Esophagus squamous epithelium (tissue), 5 donors: ENCODE results near the gene ZNF185. TPM values are rescaled to one million over a fixed set of nuclear protein-coding genes. Genes with fewer than 3 reads are reported as not detected.
A peak's percentile ranks its signal among the peaks of the same experiment; 100 is the strongest.

Source experiments
- DNase-seq: peaks from one replicate; lab custom pipeline; 2025; lab: John Stamatoyannopoulos, UW
- H3K27ac ChIP-seq, 4 donors: fragments of 200-600 bp; sonication (generic); one replicate each; pipeline ENCODE4 v1.5.1; 2016 to 2019; ENCODE audit warnings: mild to moderate bottlenecking in 1 of 4
- H3K27me3 ChIP-seq, 4 donors: fragments of 200-600 bp; sonication (generic); 1 replicate in 3 of 4; 2 replicates in 1 of 4; pipeline versions ENCODE4 v1.5.1 to v1.6.0; 2017 to 2021; ENCODE audit warnings: antibody characterized with exemption in 1 of 4
- H3K36me3 ChIP-seq, 3 donors: fragments of 200-600 bp; sonication (generic); one replicate each; pipeline ENCODE4 v1.5.1; 2016 to 2019
- H3K4me1 ChIP-seq, 3 donors: fragments of 200-600 bp; sonication (generic); one replicate each; pipeline ENCODE4 v1.5.1; 2017 to 2019
- H3K4me3 ChIP-seq, 4 donors: fragments of 200-600 bp; sonication (generic); 1 replicate in 3 of 4; 2 replicates in 1 of 4; pipeline ENCODE4 v1.5.1; 2016 to 2019; ENCODE audit warnings: mild to moderate bottlenecking in 2 of 4, moderate library complexity in 1 of 4
- H3K9me3 ChIP-seq, 3 donors: fragments of 200-600 bp; sonication (generic); one replicate each; pipeline ENCODE4 v1.5.1; 2016 to 2019
- POLR2A ChIP-seq, 4 donors: fragments of 450-650 bp; IDR thresholded peaks; one replicate each; pipeline ENCODE4 v1.6.1; 2017; ENCODE audit warnings: antibody characterized with exemption in 4 of 4, mild to moderate bottlenecking in 4 of 4, moderate library complexity in 3 of 4
- WGBS, 2 donors: methylation state at CpG; one replicate each; pipeline ENCODE4 v1.1.5; 2018; 5-methylcytosine and 5-hydroxymethylcytosine counted together
- intact Hi-C: fragments of 100-400 bp; cut with DNase I; formaldehyde crosslinking; loops from one replicate; pipeline ENCODE4 v1.15.0; 2022
- total RNA-seq, 4 donors: library from RNA; depleted of rRNA; stranded (reverse); fragments of >200 nt; gene quantifications; one replicate each; pipeline ENCODE4 v1.1.0, GENCODE V29; 2016
- TF ChIP-seq, protein P1 (sequence below), 6 experiments: fragments of 450-650 bp in 4 of 6; fragments of 200-600 bp in 2 of 6; sonication (generic) in 2 of 6; IDR thresholded peaks; one replicate each; pipeline ENCODE4 v1.5.1; 2016 to 2019; ENCODE audit warnings: antibody characterized with exemption in 6 of 6, mild to moderate bottlenecking in 4 of 6, moderate library complexity in 4 of 6
- donor health status: DM: yes; HTN: yes; CAD: no.

The ZNF185 gene
- total RNA-seq, 4 donors from 2014 or later = 205 to 470 (median 259) TPM

DNA sequence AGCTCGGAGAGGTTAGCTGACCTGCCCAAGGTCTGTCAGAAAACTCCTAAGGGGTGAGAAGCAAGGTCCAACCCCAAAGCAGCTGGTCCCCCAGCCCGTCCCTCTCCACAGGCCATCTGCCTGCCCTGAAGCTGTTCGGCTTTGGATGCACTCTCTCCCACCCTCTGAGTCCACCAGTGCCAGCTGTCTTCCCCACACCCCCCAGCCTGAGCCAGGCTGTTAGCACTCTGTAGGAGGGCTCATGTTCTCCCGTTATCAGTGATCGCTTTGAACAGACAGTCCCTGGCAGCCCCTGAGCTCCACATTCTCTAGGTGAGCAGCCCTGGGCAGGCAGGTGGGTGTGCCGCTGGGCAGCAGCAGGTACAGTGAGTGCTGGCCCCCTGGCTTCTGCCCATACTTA, 16.0 kb downstream of the ZNF185 start:
- peaks cover 0 to 19% (median 3%) of the 10 kb centered on the region in 3 donors for H3K4me1 ChIP-seq
- no peak overlapping the region for H3K27ac ChIP-seq
- intact Hi-C loops = no loop called here
- H3K9me3 ChIP-seq = no peaks in the 10 kb centered on the region
- WGBS, 2 donors = 83% methylated on average over 3 of the region's 6 CpGs; no CpG with 5 or more reads in 1 of the 2 donors
- TF ChIP-seq, protein P1, sequence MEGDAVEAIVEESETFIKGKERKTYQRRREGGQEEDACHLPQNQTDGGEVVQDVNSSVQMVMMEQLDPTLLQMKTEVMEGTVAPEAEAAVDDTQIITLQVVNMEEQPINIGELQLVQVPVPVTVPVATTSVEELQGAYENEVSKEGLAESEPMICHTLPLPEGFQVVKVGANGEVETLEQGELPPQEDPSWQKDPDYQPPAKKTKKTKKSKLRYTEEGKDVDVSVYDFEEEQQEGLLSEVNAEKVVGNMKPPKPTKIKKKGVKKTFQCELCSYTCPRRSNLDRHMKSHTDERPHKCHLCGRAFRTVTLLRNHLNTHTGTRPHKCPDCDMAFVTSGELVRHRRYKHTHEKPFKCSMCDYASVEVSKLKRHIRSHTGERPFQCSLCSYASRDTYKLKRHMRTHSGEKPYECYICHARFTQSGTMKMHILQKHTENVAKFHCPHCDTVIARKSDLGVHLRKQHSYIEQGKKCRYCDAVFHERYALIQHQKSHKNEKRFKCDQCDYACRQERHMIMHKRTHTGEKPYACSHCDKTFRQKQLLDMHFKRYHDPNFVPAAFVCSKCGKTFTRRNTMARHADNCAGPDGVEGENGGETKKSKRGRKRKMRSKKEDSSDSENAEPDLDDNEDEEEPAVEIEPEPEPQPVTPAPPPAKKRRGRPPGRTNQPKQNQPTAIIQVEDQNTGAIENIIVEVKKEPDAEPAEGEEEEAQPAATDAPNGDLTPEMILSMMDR (IDR thresholded peaks at IDR 0.05) = no peak
- no peak for TF ChIP-seq POLR2A (IDR thresholded peaks at IDR 0.05)
- H3K4me3 ChIP-seq = no peak overlapping the region
- peaks cover 0 to 54% (median 0%) of the 10 kb centered on the region in 3 donors for H3K36me3 ChIP-seq
- H3K27me3 ChIP-seq = no peaks in the 10 kb centered on the region
- DNase-seq = no peak

- intact Hi-C loops = no loop called here
- Histone ChIP-seq H3K27me3 (no peaks in the 10 kb centered on the region), H3K4me1 (peaks cover 0 to 3% (median 2%) of the 10 kb centered on the region in 3 donors), H3K4me3 (no peak overlapping the region), H3K27ac (no peak overlapping the region), H3K9me3 (no peaks in the 10 kb centered on the region), H3K36me3 (peaks cover 0 to 72% (median 0%) of the 10 kb centered on the region in 3 donors)
- TF ChIP-seq POLR2A (IDR thresholded peaks at IDR 0.05) = no peak
- TF ChIP-seq, protein P1 (IDR thresholded peaks at IDR 0.05) = peak in 4 of 6 experiments; percentile 23 to 45 (median 32)
- DNase-seq = no peak
- WGBS, 2 donors = 36% methylated on average over 5 of the region's 13 CpGs; no CpG with 5 or more reads in 1 of the 2 donors
Measured at GRCh38 chrX:152915541-152916241, 17.8 kb downstream of the ZNF185 start.

GRCh38 chrX:152917656-152918579, 20.1 kb downstream of the ZNF185 start:
- Histone ChIP-seq H3K9me3 (no peaks in the 10 kb centered on the region), H3K4me3 (no peak overlapping the region), H3K27ac (no peak overlapping the region), H3K36me3 (peaks cover 0 to 93% (median 0%) of the 10 kb centered on the region in 3 donors), H3K27me3 (no peaks in the 10 kb centered on the region), H3K4me1 (no peaks in the 10 kb centered on the region)
- DNase-seq = no peak
- WGBS, 2 donors = 81% methylated on average over 5 of the region's 21 CpGs; no CpG with 5 or more reads in 1 of the 2 donors
- TF ChIP-seq POLR2A (IDR thresholded peaks at IDR 0.05) = no peak
- intact Hi-C loops = no loop called here

GRCh38 chrX:152918707-152919106, 20.8 kb downstream of the ZNF185 start:
- no peaks in the 10 kb centered on the region for H3K4me1 ChIP-seq
- WGBS, 2 donors = 51 to 83% methylated on average over 1 to 5 of the region's 7 CpGs
- TF ChIP-seq, protein P1 (IDR thresholded peaks at IDR 0.05) = no peak
- TF ChIP-seq POLR2A (IDR thresholded peaks at IDR 0.05) = no peak
- H3K4me3 ChIP-seq = no peak overlapping the region
- intact Hi-C loops = no loop called here
- no peaks in the 10 kb centered on the region for H3K9me3 ChIP-seq
- peaks cover 0 to 96% (median 0%) of the 10 kb centered on the region in 3 donors for H3K36me3 ChIP-seq
- no peaks in the 10 kb centered on the region for H3K27me3 ChIP-seq
- DNase-seq = no peak
- no peak overlapping the region for H3K27ac ChIP-seq

GRCh38 chrX:152923599-152923998, 25.7 kb downstream of the ZNF185 start:
- intact Hi-C loops = no loop called here
- no peak overlapping the region for H3K4me3 ChIP-seq
- H3K9me3 ChIP-seq = no peaks in the 10 kb centered on the region
- no peak overlapping the region for H3K27ac ChIP-seq
- no peak for DNase-seq
- H3K4me1 ChIP-seq = peaks cover 0 to 11% (median 0%) of the 10 kb centered on the region in 3 donors
- H3K36me3 ChIP-seq = peaks cover 0 to 81% (median 0%) of the 10 kb centered on the region in 3 donors
- 86 to 87% methylated on average over 5 to 9 of the region's 10 CpGs for WGBS, 2 donors
- no peaks in the 10 kb centered on the region for H3K27me3 ChIP-seq
- TF ChIP-seq, protein P1 (IDR thresholded peaks at IDR 0.05) = no peak
- TF ChIP-seq POLR2A (IDR thresholded peaks at IDR 0.05) = no peak
